SK-N-SH (cell line): ENCODE measurements around the gene KRTAP19-7. TPM values are rescaled to one million over a fixed set of nuclear protein-coding genes. Genes with fewer than 3 reads are reported as not detected.

Source experiments
- CTCF ChIA-PET: fragments of 300-600, 350-600 bp; formaldehyde crosslinking; extraction: SDS; loops from one replicate; lab custom pipeline; 2021; lab: Yijun Ruan, JAX
- POLR2A ChIA-PET: fragments of 350-600 bp; sonication (Branson Sonifier 250); formaldehyde crosslinking; extraction: SDS; loops from one replicate; lab custom pipeline; 2020; ENCODE audit warnings: antibody characterized with exemption, inconsistent platforms; lab: Yijun Ruan, JAX
- DNase-seq: peaks from one replicate; pipeline ENCODE4 v3.0.0; 2012
- H2AFZ ChIP-seq: fragments of 200-600 bp; sonication (generic); 2 replicates; pipeline ENCODE4 v1.8.1; 2016; ENCODE audit warnings: antibody characterized with exemption, mild to moderate bottlenecking, low read depth
- H3F3A ChIP-seq: fragments of 200-600 bp; sonication (generic); replicated peaks from 2 replicates; pipeline ENCODE3; 2016; ENCODE audit warnings: antibody characterized with exemption, mild to moderate bottlenecking; ENCODE audit not compliant: insufficient read depth
- H3K27ac ChIP-seq, 2 experiments: fragments of 200-500 bp in 1 of 2; fragments of 200-600 bp in 1 of 2; sonication (Bioruptor generic) in 1 of 2; sonication (generic), shearing (Covaris generic) in 1 of 2; 2 replicates each; pipeline versions ENCODE4 v1.5.1 to v1.6.1; 2014 to 2016; ENCODE audit warnings: low read depth in 2 of 2, inconsistent platforms in 1 of 2, low read length in 1 of 2, mild to moderate bottlenecking in 1 of 2, mixed read lengths in 1 of 2
- H3K27me3 ChIP-seq: fragments of 200-600 bp; sonication (generic), shearing (Covaris generic); 2 replicates; pipeline ENCODE4 v1.6.1; 2016; ENCODE audit warnings: mixed run types; ENCODE audit not compliant: insufficient read depth
- H3K36me3 ChIP-seq, 2 experiments: fragments of 200-500 bp in 1 of 2; fragments of 200-600 bp in 1 of 2; sonication (Bioruptor generic) in 1 of 2; sonication (generic) in 1 of 2; replicated peaks in 1 of 2; 2 replicates each; pipeline versions ENCODE3 to v1.5.1; 2014 to 2016; ENCODE audit warnings: low read length in 1 of 2, mild to moderate bottlenecking in 1 of 2; ENCODE audit not compliant: insufficient read depth in 2 of 2, control insufficient read depth in 1 of 2
- H3K4me1 ChIP-seq, 2 experiments: fragments of 200-500 bp in 1 of 2; fragments of 200-600 bp in 1 of 2; sonication (Bioruptor generic) in 1 of 2; sonication (generic), shearing (Covaris generic) in 1 of 2; 2 replicates each; pipeline versions ENCODE4 v1.5.1 to v1.6.1; 2014 to 2016; ENCODE audit warnings: low read depth in 1 of 2, low read length in 1 of 2, mixed run types in 1 of 2; ENCODE audit not compliant: insufficient read depth in 2 of 2, control insufficient read depth in 1 of 2
- H3K4me2 ChIP-seq: fragments of 200-600 bp; sonication (generic), shearing (Covaris generic); 2 replicates; pipeline ENCODE4 v1.6.1; 2017; ENCODE audit warnings: mixed run types
- H3K4me3 ChIP-seq, 2 experiments: fragments of 200-500 bp in 1 of 2; fragments of 200-600 bp in 1 of 2; sonication (Bioruptor generic) in 1 of 2; sonication (generic), shearing (Covaris generic) in 1 of 2; 2 replicates each; pipeline versions ENCODE4 v1.5.1 to v1.8.1; 2014 to 2016; ENCODE audit warnings: low read depth in 2 of 2, inconsistent platforms in 1 of 2, low read length in 1 of 2, mild to moderate bottlenecking in 1 of 2, mixed read lengths in 1 of 2, moderate library complexity in 1 of 2
- H3K79me2 ChIP-seq: fragments of 200-600 bp; sonication (generic); 2 replicates; pipeline ENCODE4 v1.8.1; 2017; ENCODE audit warnings: mild to moderate bottlenecking; ENCODE audit not compliant: insufficient read depth
- H3K9ac ChIP-seq: fragments of 200-600 bp; sonication (generic); 2 replicates; pipeline ENCODE4 v1.6.1; 2017; ENCODE audit warnings: mixed run types
- H3K9me2 ChIP-seq: fragments of 200-600 bp; sonication (generic); 2 replicates; pipeline ENCODE4 v1.6.1; 2017; ENCODE audit warnings: mixed run types
- H3K9me3 ChIP-seq: fragments of 200-600 bp; sonication (generic); 2 replicates; pipeline ENCODE4 v1.6.1; 2017; ENCODE audit warnings: mixed run types, mild to moderate bottlenecking, moderate library complexity
- H4K20me1 ChIP-seq: fragments of 200-600 bp; sonication (generic); 2 replicates; pipeline ENCODE4 v1.6.1; 2017; ENCODE audit warnings: mild to moderate bottlenecking, mixed run types; ENCODE audit not compliant: insufficient read depth
- CHD2 ChIP-seq: fragments of 150-350 bp; IDR thresholded peaks from 2 replicates; pipeline ENCODE4 v1.6.1; 2018; ENCODE audit warnings: low read length; ENCODE audit not compliant: partially characterized antibody
- RXRA ChIP-seq: IDR thresholded peaks from 2 replicates; pipeline ENCODE4 v1.4.0; 2012; ENCODE audit warnings: low read depth, mild to moderate bottlenecking, borderline replicate concordance
- TAF1 ChIP-seq: IDR thresholded peaks from 2 replicates; pipeline ENCODE4 v1.6.1; 2012; ENCODE audit warnings: low read depth, mild to moderate bottlenecking, low read length, moderate library complexity, borderline replicate concordance
- WGBS: methylation state at CpG from one replicate; pipeline ENCODE4 v1.1.6; 2017; ENCODE audit warnings: low lambda C conversion rate; 5-methylcytosine and 5-hydroxymethylcytosine counted together
- polyA plus RNA-seq, 3 experiments: library from polyadenylated mRNA; depleted of rRNA; stranded (reverse); fragments of >200 nt; gene quantifications; 2 replicates each; pipeline ENCODE4 v1.2.3, GENCODE V29; 2012
- small RNA-seq, 7 experiments: library from RNA; depleted of rRNA; stranded (forward); fragments of <200 nt; gene quantifications; one replicate each; pipeline ENCODE3, GENCODE V24; 2012

KRTAP19-7 gene
- polyA plus RNA-seq, 1 of the 3 experiments (the other 2 are of a cell fraction): not detected

DNA sequence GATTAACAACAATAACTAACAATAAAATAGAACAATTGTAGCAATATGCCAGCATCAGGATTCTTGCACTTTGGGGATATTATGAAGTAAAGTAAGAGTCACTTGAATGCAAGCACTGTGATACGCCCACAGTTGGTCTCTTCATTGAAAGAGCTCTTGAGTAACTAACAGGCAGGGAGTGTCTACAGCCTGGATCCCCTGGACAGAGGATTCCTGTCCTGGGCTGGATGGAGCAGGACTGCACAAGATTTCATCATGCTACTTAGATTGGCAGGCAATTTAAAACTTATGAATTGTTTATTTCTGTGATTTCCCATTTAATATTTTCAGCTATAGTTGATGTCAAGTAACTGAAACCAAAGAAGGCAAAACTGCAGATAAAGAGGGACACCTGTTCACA, 45.4 kb downstream of the KRTAP19-7 start:
- Histone ChIP-seq H2AFZ (no peak overlapping the region), H3F3A (no peaks in the 10 kb centered on the region), H3K4me2 (no peak overlapping the region), H3K79me2 (no peaks in the 10 kb centered on the region), H3K27me3 (no peaks in the 10 kb centered on the region; the same call in 1 of the 2 replicates), H3K27ac (no peak overlapping the region), H3K36me3 (no peaks in the 10 kb centered on the region), H3K9me3 (no peaks in the 10 kb centered on the region), H4K20me1 (no peaks in the 10 kb centered on the region), H3K9me2 (no peaks in the 10 kb centered on the region), H3K9ac (no peak overlapping the region), H3K4me1 (no peaks in the 10 kb centered on the region), H3K4me3 (no peak overlapping the region)
- CTCF ChIA-PET: no interaction called here
- no peak for TF ChIP-seq CHD2
- TF ChIP-seq TAF1: no peak
- no peak for TF ChIP-seq RXRA
- POLR2A ChIA-PET: no interaction called here
- WGBS: 7% methylated on average over 1 of the region's 1 CpG
- no peak for DNase-seq

Small RNA genes within 50 kb of the gene (small RNA-seq; reads per million reads assigned to genes)
- 0 to 0.10 (median 0) reads per million in 7 experiments for gene AP000567.1
- gene KRTAP19-10P: 0 reads per million in 7 experiments
- gene KRTAP19-11P: 0 to 4.5 (median 0) reads per million in 7 experiments
- gene KRTAP22-1: 0 reads per million in 7 experiments
- gene KRTAP22-2: 0 reads per million in 7 experiments

Other genes with a start within 250 kb of the KRTAP19-7 start
- not detected in 2 replicates for gene KRTAP26-1, start 241.0 kb downstream of the KRTAP19-7 start, polyA plus RNA-seq (2012; rRNA removed)
- gene KRTAP27-1, start 223.6 kb downstream of the KRTAP19-7 start, polyA plus RNA-seq (2012; rRNA removed): not detected in 2 replicates
- not detected in 2 replicates for gene KRTAP23-1, start 212.7 kb downstream of the KRTAP19-7 start, polyA plus RNA-seq (2012; rRNA removed)
- gene KRTAP13-2, start 189.0 kb downstream of the KRTAP19-7 start, polyA plus RNA-seq (2012; rRNA removed): not detected in 2 replicates
- not detected in 2 replicates for gene KRTAP13-1, start 165.3 kb downstream of the KRTAP19-7 start, polyA plus RNA-seq (2012; rRNA removed)
- not detected in 2 replicates for gene KRTAP13-3, start 135.4 kb downstream of the KRTAP19-7 start, polyA plus RNA-seq (2012; rRNA removed)
- gene KRTAP13-4, start 131.1 kb downstream of the KRTAP19-7 start, polyA plus RNA-seq (2012; rRNA removed): not detected in 2 replicates
- gene KRTAP15-1, start 121.0 kb downstream of the KRTAP19-7 start, polyA plus RNA-seq (2012; rRNA removed): not detected in 2 replicates
- not detected in 2 replicates for gene KRTAP19-1, start 80.9 kb downstream of the KRTAP19-7 start, polyA plus RNA-seq (2012; rRNA removed)
- gene KRTAP19-2, start 73.9 kb downstream of the KRTAP19-7 start, polyA plus RNA-seq (2012; rRNA removed): not detected in 2 replicates
- gene KRTAP19-3, start 69.3 kb downstream of the KRTAP19-7 start, polyA plus RNA-seq (2012; rRNA removed): not detected in 2 replicates
- not detected in 2 replicates for gene KRTAP19-4, start 64.1 kb downstream of the KRTAP19-7 start, polyA plus RNA-seq (2012; rRNA removed)
- gene KRTAP19-5, start 59.2 kb downstream of the KRTAP19-7 start, polyA plus RNA-seq (2012; rRNA removed): not detected in 2 replicates
- gene KRTAP19-6, start 19.4 kb downstream of the KRTAP19-7 start, polyA plus RNA-seq (2012; rRNA removed): not detected in 2 replicates
- not detected in 2 replicates for gene KRTAP22-2, start 29.1 kb upstream of the KRTAP19-7 start, polyA plus RNA-seq (2012; rRNA removed)
- not detected in 2 replicates for gene KRTAP6-3, start 31.1 kb upstream of the KRTAP19-7 start, polyA plus RNA-seq (2012; rRNA removed)
- not detected in 2 replicates for gene KRTAP6-2, start 37.6 kb upstream of the KRTAP19-7 start, polyA plus RNA-seq (2012; rRNA removed)
- not detected in 2 replicates for gene KRTAP22-1, start 39.8 kb upstream of the KRTAP19-7 start, polyA plus RNA-seq (2012; rRNA removed)
- not detected in 2 replicates for gene KRTAP6-1, start 52.6 kb upstream of the KRTAP19-7 start, polyA plus RNA-seq (2012; rRNA removed)
- gene KRTAP20-1, start 55.1 kb upstream of the KRTAP19-7 start, polyA plus RNA-seq (2012; rRNA removed): not detected in 2 replicates
- gene KRTAP20-4, start 59.3 kb upstream of the KRTAP19-7 start, polyA plus RNA-seq (2012; rRNA removed): not detected in 2 replicates
- not detected in 2 replicates for gene KRTAP20-2, start 73.9 kb upstream of the KRTAP19-7 start, polyA plus RNA-seq (2012; rRNA removed)
- not detected in 2 replicates for gene KRTAP20-3, start 81.5 kb upstream of the KRTAP19-7 start, polyA plus RNA-seq (2012; rRNA removed)
- not detected in 2 replicates for gene KRTAP21-3, start 157.5 kb upstream of the KRTAP19-7 start, polyA plus RNA-seq (2012; rRNA removed)
- gene KRTAP21-2, start 185.9 kb upstream of the KRTAP19-7 start, polyA plus RNA-seq (2012; rRNA removed): not detected in 2 replicates
- gene KRTAP21-1, start 194.1 kb upstream of the KRTAP19-7 start, polyA plus RNA-seq (2012; rRNA removed): not detected in 2 replicates